ENCODE data around the gene EXOC8.
"Not testable (repeated sequence)": the region's sequence is repeated elsewhere in the genome, so short reads cannot be mapped to it uniquely, and the experiment has no call there.

Gene EXOC8

DNA sequence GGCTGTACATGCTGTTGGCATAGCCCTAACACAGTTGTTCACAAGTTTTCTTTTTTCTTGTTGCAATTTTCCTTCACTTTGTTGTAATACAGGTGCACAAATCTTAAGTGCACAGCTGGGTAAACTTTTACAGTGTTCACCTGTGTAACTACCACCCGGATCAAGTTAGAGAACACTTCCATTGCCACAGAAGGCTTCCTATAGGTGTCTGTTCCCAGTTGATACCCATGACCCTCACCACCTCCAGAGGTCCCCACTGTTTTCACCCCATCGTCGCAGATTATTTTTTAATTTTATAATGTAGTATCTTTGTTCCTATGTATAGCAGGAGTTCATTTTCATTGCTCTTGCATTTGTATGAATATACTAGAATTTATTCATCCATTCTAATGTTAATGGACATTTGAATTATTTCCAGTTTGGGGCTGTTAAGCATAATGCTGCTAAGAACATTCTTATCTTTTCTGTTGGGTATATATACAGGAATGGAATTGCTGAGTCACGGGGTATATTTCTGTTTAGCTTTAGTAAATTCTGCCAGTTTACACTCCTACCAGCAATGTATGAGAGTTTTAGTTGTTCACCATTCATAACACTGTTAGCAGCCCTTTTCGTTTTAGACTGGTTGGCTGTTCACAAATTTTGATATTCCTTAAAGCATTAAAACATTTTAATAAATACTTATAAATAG, 16.8 kb upstream of the EXOC8 start:
- Histone ChIP-seq H3K9me3 (ENCODE audit: control insufficient read depth in 2 of 2, low read length in 2 of 2) (no peaks in the 10 kb centered on the region), H3K27me3 (ENCODE audit: control insufficient read depth in 2 of 2, insufficient read depth in 2 of 2, low read length in 2 of 2) (no peaks in the 10 kb centered on the region), H3K36me3 (ENCODE audit: control insufficient read depth in 2 of 2, insufficient read depth in 2 of 2, low read length in 2 of 2) (peaks cover 22 to 26% of the 10 kb centered on the region in 2 donors), H3K4me1 (ENCODE audit: control insufficient read depth in 2 of 2, insufficient read depth in 2 of 2, low read length in 2 of 2) (peaks cover 0 to 3% of the 10 kb centered on the region in 2 donors), H3K9ac (ENCODE audit: low read depth in 1 of 2, low read length in 2 of 2) (no peak overlapping the region), H3K27ac (ENCODE audit: low read depth in 2 of 2, low read length in 2 of 2) (no peak overlapping the region), H3K4me3 (ENCODE audit: low read length in 2 of 2) (no peak overlapping the region)

GRCh38 chr1:231353086-231353485, 15.4 kb upstream of the EXOC8 start:
- Histone ChIP-seq H3K9ac (ENCODE audit: low read depth in 1 of 2, low read length in 2 of 2) (no peak overlapping the region), H3K36me3 (ENCODE audit: control insufficient read depth in 2 of 2, insufficient read depth in 2 of 2, low read length in 2 of 2) (peaks cover 22 to 28% of the 10 kb centered on the region in 2 donors), H3K4me3 (ENCODE audit: low read length in 2 of 2) (no peak overlapping the region), H3K27me3 (ENCODE audit: control insufficient read depth in 2 of 2, insufficient read depth in 2 of 2, low read length in 2 of 2) (no peaks in the 10 kb centered on the region), H3K9me3 (ENCODE audit: control insufficient read depth in 2 of 2, low read length in 2 of 2) (no peaks in the 10 kb centered on the region), H3K4me1 (ENCODE audit: control insufficient read depth in 2 of 2, insufficient read depth in 2 of 2, low read length in 2 of 2) (peaks cover 0 to 3% of the 10 kb centered on the region in 2 donors), H3K27ac (ENCODE audit: low read depth in 2 of 2, low read length in 2 of 2) (no peak overlapping the region)

DNA sequence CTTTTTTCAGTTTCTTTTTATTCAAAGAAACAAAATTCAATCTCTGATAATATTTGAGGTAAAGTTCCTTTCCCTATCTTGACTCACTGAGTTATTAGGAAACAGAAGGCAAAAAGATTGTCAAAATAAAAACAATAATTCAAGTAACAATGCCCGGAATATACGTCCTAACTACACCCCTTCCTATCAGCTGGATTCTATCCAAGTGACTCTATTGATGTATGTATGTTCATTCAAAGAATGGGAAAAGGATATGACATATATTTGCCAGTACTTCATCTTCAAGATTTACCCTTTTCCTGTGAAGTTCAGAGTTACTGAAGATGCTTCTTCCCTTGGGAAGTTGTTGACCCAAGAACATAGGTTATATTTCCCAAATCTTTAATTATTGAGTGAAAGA, 14.2 kb upstream of the EXOC8 start:
- Histone ChIP-seq H3K4me1 (ENCODE audit: control insufficient read depth in 2 of 2, insufficient read depth in 2 of 2, low read length in 2 of 2) (peaks cover 0 to 3% of the 10 kb centered on the region in 2 donors), H3K27me3 (ENCODE audit: control insufficient read depth in 2 of 2, insufficient read depth in 2 of 2, low read length in 2 of 2) (no peaks in the 10 kb centered on the region), H3K27ac (ENCODE audit: low read depth in 2 of 2, low read length in 2 of 2) (no peak overlapping the region), H3K4me3 (ENCODE audit: low read length in 2 of 2) (no peak overlapping the region), H3K9me3 (ENCODE audit: control insufficient read depth in 2 of 2, low read length in 2 of 2) (no peaks in the 10 kb centered on the region), H3K36me3 (ENCODE audit: control insufficient read depth in 2 of 2, insufficient read depth in 2 of 2, low read length in 2 of 2) (peaks cover 26 to 34% of the 10 kb centered on the region in 2 donors), H3K9ac (ENCODE audit: low read depth in 1 of 2, low read length in 2 of 2) (no peak overlapping the region)

DNA sequence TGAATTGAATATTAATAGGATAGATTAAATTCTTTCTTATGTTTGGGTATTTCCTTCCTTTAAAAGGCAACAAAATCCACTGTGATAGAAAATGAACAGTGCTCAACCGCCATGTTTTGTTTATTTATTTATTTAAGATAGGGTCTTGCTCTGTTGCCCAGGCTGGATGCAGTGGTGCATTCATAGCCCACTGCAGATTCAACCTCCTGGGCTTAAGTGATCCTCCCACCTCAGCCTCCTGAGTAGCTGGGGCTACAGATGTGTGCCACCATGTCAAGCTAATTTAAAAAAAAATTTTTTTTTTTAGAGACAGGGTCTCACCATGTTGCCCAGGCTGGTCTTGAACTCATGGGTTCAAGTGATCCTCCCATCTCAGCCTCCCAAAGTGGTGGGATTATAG, 11.2 kb upstream of the EXOC8 start:
- H3K4me1 ChIP-seq (ENCODE audit: control insufficient read depth in 2 of 2, insufficient read depth in 2 of 2, low read length in 2 of 2); H3K9me3 ChIP-seq (ENCODE audit: control insufficient read depth in 2 of 2, low read length in 2 of 2); H3K9ac ChIP-seq (ENCODE audit: low read depth in 1 of 2, low read length in 2 of 2); H3K27me3 ChIP-seq (ENCODE audit: control insufficient read depth in 2 of 2, insufficient read depth in 2 of 2, low read length in 2 of 2); H3K4me3 ChIP-seq (ENCODE audit: low read length in 2 of 2); H3K27ac ChIP-seq (ENCODE audit: low read depth in 2 of 2, low read length in 2 of 2): not testable (repeated sequence)
- H3K36me3 ChIP-seq (ENCODE audit: control insufficient read depth in 2 of 2, insufficient read depth in 2 of 2, low read length in 2 of 2): peaks cover 26 to 34% of the 10 kb centered on the region in 2 donors

- Histone ChIP-seq H3K36me3 (ENCODE audit: control insufficient read depth in 2 of 2, insufficient read depth in 2 of 2, low read length in 2 of 2) (peaks cover 26 to 37% of the 10 kb centered on the region in 2 donors), H3K27ac (ENCODE audit: low read depth in 2 of 2, low read length in 2 of 2) (no peak overlapping the region), H3K9ac (ENCODE audit: low read depth in 1 of 2, low read length in 2 of 2) (no peak overlapping the region), H3K27me3 (ENCODE audit: control insufficient read depth in 2 of 2, insufficient read depth in 2 of 2, low read length in 2 of 2) (no peaks in the 10 kb centered on the region), H3K4me3 (ENCODE audit: low read length in 2 of 2) (no peak overlapping the region), H3K9me3 (ENCODE audit: control insufficient read depth in 2 of 2, low read length in 2 of 2) (no peaks in the 10 kb centered on the region), H3K4me1 (ENCODE audit: control insufficient read depth in 2 of 2, insufficient read depth in 2 of 2, low read length in 2 of 2) (peaks cover 0 to 3% of the 10 kb centered on the region in 2 donors)
These were observed 10.8 kb upstream of the EXOC8 start for GRCh38 chr1:231348442-231348841.

- Histone ChIP-seq H3K9me3 (ENCODE audit: control insufficient read depth in 2 of 2, low read length in 2 of 2) (no peaks in the 10 kb centered on the region), H3K36me3 (ENCODE audit: control insufficient read depth in 2 of 2, insufficient read depth in 2 of 2, low read length in 2 of 2) (peaks cover 22 to 36% of the 10 kb centered on the region in 2 donors), H3K27ac (ENCODE audit: low read depth in 2 of 2, low read length in 2 of 2) (no peak overlapping the region), H3K27me3 (ENCODE audit: control insufficient read depth in 2 of 2, insufficient read depth in 2 of 2, low read length in 2 of 2) (no peaks in the 10 kb centered on the region), H3K4me1 (ENCODE audit: control insufficient read depth in 2 of 2, insufficient read depth in 2 of 2, low read length in 2 of 2) (peaks cover 0 to 3% of the 10 kb centered on the region in 2 donors), H3K9ac (ENCODE audit: low read depth in 1 of 2, low read length in 2 of 2) (no peak overlapping the region), H3K4me3 (ENCODE audit: low read length in 2 of 2) (no peak overlapping the region)
These were observed 10.3 kb upstream of the EXOC8 start for GRCh38 chr1:231347961-231348360.

GRCh38 chr1:231340328-231341013, 2.8 kb upstream of the EXOC8 start:
- H3K36me3 ChIP-seq (ENCODE audit: control insufficient read depth in 2 of 2, insufficient read depth in 2 of 2, low read length in 2 of 2): peaks cover 0 to 15% of the 10 kb centered on the region in 2 donors
- H3K4me3 ChIP-seq (ENCODE audit: low read length in 2 of 2): no peak overlapping the region
- H3K27ac ChIP-seq (ENCODE audit: low read depth in 2 of 2, low read length in 2 of 2): no peak overlapping the region
- H3K27me3 ChIP-seq (ENCODE audit: control insufficient read depth in 2 of 2, insufficient read depth in 2 of 2, low read length in 2 of 2): no peaks in the 10 kb centered on the region
- H3K4me1 ChIP-seq (ENCODE audit: control insufficient read depth in 2 of 2, insufficient read depth in 2 of 2, low read length in 2 of 2): peaks cover 22 to 28% of the 10 kb centered on the region in 2 donors
- H3K9me3 ChIP-seq (ENCODE audit: control insufficient read depth in 2 of 2, low read length in 2 of 2): no peaks in the 10 kb centered on the region
- no peak overlapping the region for H3K9ac ChIP-seq (ENCODE audit: low read depth in 1 of 2, low read length in 2 of 2)

DNA sequence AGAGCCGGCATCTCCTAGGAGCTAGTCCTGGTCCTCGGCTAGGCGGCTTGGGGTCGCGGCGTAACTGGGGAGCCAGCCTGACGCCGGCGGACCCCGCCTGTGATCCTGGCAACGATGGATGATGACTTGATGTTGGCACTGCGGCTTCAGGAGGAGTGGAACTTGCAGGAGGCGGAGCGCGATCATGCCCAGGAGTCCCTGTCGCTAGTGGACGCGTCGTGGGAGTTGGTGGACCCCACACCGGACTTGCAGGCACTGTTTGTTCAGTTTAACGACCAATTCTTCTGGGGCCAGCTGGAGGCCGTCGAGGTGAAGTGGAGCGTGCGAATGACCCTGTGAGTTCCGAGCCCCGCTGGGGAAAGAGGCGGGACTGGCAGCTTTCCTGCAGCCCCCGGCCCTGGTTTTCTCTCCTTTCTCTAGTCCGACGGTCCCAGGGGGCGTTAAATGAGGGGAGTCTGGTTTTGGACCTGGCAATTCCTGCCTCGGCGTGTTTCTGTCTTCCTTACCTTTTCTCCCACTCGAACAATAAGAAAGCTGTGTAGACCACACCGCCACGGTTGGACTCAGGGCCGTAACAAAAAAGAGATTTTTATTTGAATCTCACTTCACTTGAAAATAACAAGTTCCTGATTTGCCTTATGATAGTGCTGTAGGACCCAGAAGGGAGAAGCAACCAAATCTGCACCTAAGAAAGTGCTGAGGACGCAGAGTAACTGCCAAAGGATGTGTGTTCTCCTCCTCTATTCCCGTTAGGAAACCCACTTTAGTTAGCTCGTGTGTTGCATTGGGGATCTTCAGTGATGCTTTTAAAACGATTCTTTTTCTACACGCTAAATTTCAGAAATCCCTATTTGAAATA, 847 bp upstream of the EXOC8 start, which contains the start of gene SPRTN:
Gene SPRTN (plus strand): TSS at position 24 of the 859 bp plus-strand sequence. CDS start 91 bp downstream, at position 115.
- H3K4me1 ChIP-seq (ENCODE audit: control insufficient read depth in 2 of 2, insufficient read depth in 2 of 2, low read length in 2 of 2): peaks cover 33 to 40% of the 10 kb centered on the region in 2 donors
- H3K27me3 ChIP-seq (ENCODE audit: control insufficient read depth in 2 of 2, insufficient read depth in 2 of 2, low read length in 2 of 2): no peaks in the 10 kb centered on the region
- H3K4me3 ChIP-seq (ENCODE audit: low read length in 2 of 2): peak within 1 kb of the TSS; percentile 96 to 99
- H3K9ac ChIP-seq (ENCODE audit: low read depth in 1 of 2, low read length in 2 of 2): peak within 1 kb of the TSS; percentile 87 to 100
- peak within 1 kb of the TSS; percentile 98 to 99 for H3K27ac ChIP-seq (ENCODE audit: low read depth in 2 of 2, low read length in 2 of 2)
- H3K36me3 ChIP-seq (ENCODE audit: control insufficient read depth in 2 of 2, insufficient read depth in 2 of 2, low read length in 2 of 2): peaks cover 2 to 12% of the 10 kb centered on the region in 2 donors
- H3K9me3 ChIP-seq (ENCODE audit: control insufficient read depth in 2 of 2, low read length in 2 of 2): no peaks in the 10 kb centered on the region

DNA sequence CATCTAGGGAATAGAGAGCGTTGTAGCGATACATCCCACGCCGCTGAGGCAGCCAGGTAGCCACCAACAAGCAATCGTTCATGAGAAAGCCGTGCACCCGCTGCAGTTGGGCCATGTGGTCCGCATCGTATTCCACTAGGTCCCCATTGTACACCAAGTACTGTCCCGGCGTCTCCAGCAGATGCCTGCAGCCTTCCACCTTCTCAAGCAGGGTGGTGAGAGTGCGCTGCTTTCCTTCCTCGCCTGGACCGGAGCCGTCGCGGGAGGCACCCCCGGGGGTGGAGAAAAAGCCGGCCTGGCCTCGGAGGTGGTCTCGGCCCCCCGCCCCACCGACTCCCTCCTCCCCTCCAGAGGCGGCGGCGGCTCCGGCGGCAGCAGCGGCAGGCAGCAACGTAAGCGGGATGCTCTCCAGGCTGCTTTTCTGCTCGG, 595 bp downstream of the EXOC8 start:
- Histone ChIP-seq H3K27ac (ENCODE audit: low read depth in 2 of 2, low read length in 2 of 2) (peak overlapping the region; percentile 98 to 99), H3K9ac (ENCODE audit: low read depth in 1 of 2, low read length in 2 of 2) (peak overlapping the region; percentile 87 to 100), H3K9me3 (ENCODE audit: control insufficient read depth in 2 of 2, low read length in 2 of 2) (no peaks in the 10 kb centered on the region), H3K27me3 (ENCODE audit: control insufficient read depth in 2 of 2, insufficient read depth in 2 of 2, low read length in 2 of 2) (no peaks in the 10 kb centered on the region), H3K4me3 (ENCODE audit: low read length in 2 of 2) (peak overlapping the region; percentile 96 to 99), H3K36me3 (ENCODE audit: control insufficient read depth in 2 of 2, insufficient read depth in 2 of 2, low read length in 2 of 2) (peaks cover 4 to 7% of the 10 kb centered on the region in 2 donors), H3K4me1 (ENCODE audit: control insufficient read depth in 2 of 2, insufficient read depth in 2 of 2, low read length in 2 of 2) (peaks cover 36 to 40% of the 10 kb centered on the region in 2 donors)

All from mucosa of rectum (tissue), 2 donors.